ENCODE measurements around the gene CUX1. TPM values are rescaled to one million over a fixed set of nuclear protein-coding genes. Genes with fewer than 3 reads are reported as not detected.

CUX1 gene
- total and polyA plus RNA-seq, 2 donors (not counting 1 experiment from before 2014, with no cell fraction given) = 10.8 to 86.5 TPM

DNA sequence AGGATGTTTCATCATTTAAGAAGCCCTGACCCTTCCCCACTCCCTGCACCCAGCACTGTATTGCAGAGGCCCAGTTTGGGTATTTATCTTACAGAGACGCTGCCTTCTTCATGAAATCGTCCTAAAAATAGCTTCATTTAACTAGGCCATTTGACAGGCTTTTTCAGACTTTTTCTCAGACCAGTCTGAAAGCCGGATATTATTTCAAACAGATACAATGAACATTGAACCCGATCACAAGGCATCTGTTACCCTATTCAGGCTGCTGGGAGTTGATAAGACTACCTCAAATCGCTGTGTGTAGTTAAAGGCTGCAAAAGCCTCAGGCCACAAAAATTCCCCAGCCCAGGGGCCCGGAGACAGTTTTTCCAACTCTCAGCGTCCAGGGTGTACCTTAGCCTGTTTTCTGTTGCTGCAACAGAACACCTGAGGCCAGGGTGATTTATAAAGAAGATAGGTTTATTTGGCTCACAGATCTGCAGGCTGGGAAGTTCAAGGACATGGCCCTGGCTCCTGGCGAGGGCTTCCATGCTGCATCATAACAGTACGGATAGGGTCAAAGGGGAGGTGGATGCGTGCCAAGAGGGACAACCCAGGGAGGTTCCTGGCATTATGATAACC lies 338.5 kb downstream of the CUX1 start:
- TF ChIP-seq, protein P1, sequence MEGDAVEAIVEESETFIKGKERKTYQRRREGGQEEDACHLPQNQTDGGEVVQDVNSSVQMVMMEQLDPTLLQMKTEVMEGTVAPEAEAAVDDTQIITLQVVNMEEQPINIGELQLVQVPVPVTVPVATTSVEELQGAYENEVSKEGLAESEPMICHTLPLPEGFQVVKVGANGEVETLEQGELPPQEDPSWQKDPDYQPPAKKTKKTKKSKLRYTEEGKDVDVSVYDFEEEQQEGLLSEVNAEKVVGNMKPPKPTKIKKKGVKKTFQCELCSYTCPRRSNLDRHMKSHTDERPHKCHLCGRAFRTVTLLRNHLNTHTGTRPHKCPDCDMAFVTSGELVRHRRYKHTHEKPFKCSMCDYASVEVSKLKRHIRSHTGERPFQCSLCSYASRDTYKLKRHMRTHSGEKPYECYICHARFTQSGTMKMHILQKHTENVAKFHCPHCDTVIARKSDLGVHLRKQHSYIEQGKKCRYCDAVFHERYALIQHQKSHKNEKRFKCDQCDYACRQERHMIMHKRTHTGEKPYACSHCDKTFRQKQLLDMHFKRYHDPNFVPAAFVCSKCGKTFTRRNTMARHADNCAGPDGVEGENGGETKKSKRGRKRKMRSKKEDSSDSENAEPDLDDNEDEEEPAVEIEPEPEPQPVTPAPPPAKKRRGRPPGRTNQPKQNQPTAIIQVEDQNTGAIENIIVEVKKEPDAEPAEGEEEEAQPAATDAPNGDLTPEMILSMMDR (IDR thresholded peaks at IDR 0.05) = no peak
- no peak for TF ChIP-seq EZH2 (IDR thresholded peaks at IDR 0.05; ENCODE audit: borderline replicate concordance, insufficient read depth, low read depth, low read length, poor library complexity, severe bottlenecking)
- Mint-ChIP-seq H3K9me3 (ENCODE audit: insufficient read depth) (no peaks in the 10 kb centered on the region), H3K4me1 (no peaks in the 10 kb centered on the region), H3K27ac (no peak overlapping the region), H3K27me3 (no peaks in the 10 kb centered on the region), H3K4me3 (no peak overlapping the region)
- Histone ChIP-seq H3K4me2 (replicated peaks; ENCODE audit: low read depth, low read length, poor library complexity, severe bottlenecking) (no peak overlapping the region), H3K9me3 (ENCODE audit: control extremely low read depth in 1 of 3, control insufficient read depth in 2 of 3, insufficient read depth in 1 of 3, low read length in 2 of 3) (no peaks in the 10 kb centered on the region), H3K27me3 (replicated peaks in 1 of 4; ENCODE audit: control extremely low read depth in 1 of 4, control insufficient read depth in 3 of 4, insufficient read depth in 4 of 4, low read length in 3 of 4) (no peaks in the 10 kb centered on the region), H3K4me1 (ENCODE audit: control insufficient read depth in 2 of 2, insufficient read depth in 2 of 2, low read length in 2 of 2) (no peaks in the 10 kb centered on the region), H3K9ac (ENCODE audit: low read length) (no peak overlapping the region), H2AFZ (ENCODE audit: insufficient read depth, low read depth, low read length, poor library complexity, severe bottlenecking) (no peak overlapping the region), H3K27ac (ENCODE audit: low read length in 2 of 2) (no peak overlapping the region), H3K79me2 (ENCODE audit: control insufficient read depth, insufficient read depth, low read length) (no peaks in the 10 kb centered on the region), H3K4me3 (ENCODE audit: control extremely low read depth in 1 of 5, extremely low read depth in 1 of 5, insufficient read depth in 1 of 5, low read depth in 2 of 5, low read length in 4 of 5) (no peak overlapping the region), H3K36me3 (replicated peaks in 1 of 2; ENCODE audit: control extremely low read depth in 1 of 2, control insufficient read depth in 1 of 2, extremely low read depth in 1 of 2, insufficient read depth in 2 of 2, low read length in 1 of 2) (peaks cover 2 to 18% of the 10 kb centered on the region in 2 experiments), H4K20me1 (ENCODE audit: control insufficient read depth, insufficient read depth, low read length, poor library complexity, severe bottlenecking) (no peaks in the 10 kb centered on the region)
- intact Hi-C loops (cut with micrococcal nuclease) = no loop called here
- POLR2A ChIA-PET = no interaction called here
- ATAC-seq (ENCODE audit: low read depth) (no peak), DNase-seq (no peak)
- 96% methylated on average over 7 of the region's 10 CpGs for WGBS (ENCODE audit: insufficient coverage)
- CTCF ChIA-PET = no interaction called here

DNA sequence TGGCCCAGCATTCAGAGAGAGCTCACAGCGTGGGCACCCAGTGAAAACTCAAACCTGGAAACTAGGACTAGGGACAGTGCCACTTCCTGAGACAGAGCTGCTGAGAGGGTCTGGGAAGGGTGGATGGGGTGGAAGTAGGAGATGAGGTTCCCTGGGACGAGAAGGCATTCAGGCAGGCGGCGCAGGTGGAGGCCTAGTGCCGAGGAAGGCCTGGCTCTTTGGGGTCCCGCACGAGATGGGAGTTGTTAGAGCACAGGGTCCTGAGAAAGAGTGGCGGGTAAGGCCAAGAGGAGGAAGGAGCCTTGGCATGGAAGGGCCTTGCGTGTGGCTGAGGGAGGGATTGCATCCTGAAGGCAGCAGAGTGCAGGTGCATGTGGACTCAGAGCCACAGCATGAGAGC lies 339.4 kb downstream of the CUX1 start:
- Histone ChIP-seq H4K20me1 (ENCODE audit: control insufficient read depth, insufficient read depth, low read length, poor library complexity, severe bottlenecking) (no peaks in the 10 kb centered on the region), H2AFZ (ENCODE audit: insufficient read depth, low read depth, low read length, poor library complexity, severe bottlenecking) (no peak overlapping the region), H3K79me2 (ENCODE audit: control insufficient read depth, insufficient read depth, low read length) (no peaks in the 10 kb centered on the region), H3K4me3 (ENCODE audit: control extremely low read depth in 1 of 5, extremely low read depth in 1 of 5, insufficient read depth in 1 of 5, low read depth in 2 of 5, low read length in 4 of 5) (no peak overlapping the region), H3K27ac (ENCODE audit: low read length in 2 of 2) (no peak overlapping the region), H3K36me3 (replicated peaks in 1 of 2; ENCODE audit: control extremely low read depth in 1 of 2, control insufficient read depth in 1 of 2, extremely low read depth in 1 of 2, insufficient read depth in 2 of 2, low read length in 1 of 2) (peaks cover 2 to 18% of the 10 kb centered on the region in 2 experiments), H3K9me3 (ENCODE audit: control extremely low read depth in 1 of 3, control insufficient read depth in 2 of 3, insufficient read depth in 1 of 3, low read length in 2 of 3) (no peaks in the 10 kb centered on the region), H3K4me2 (replicated peaks; ENCODE audit: low read depth, low read length, poor library complexity, severe bottlenecking) (no peak overlapping the region), H3K27me3 (replicated peaks in 1 of 4; ENCODE audit: control extremely low read depth in 1 of 4, control insufficient read depth in 3 of 4, insufficient read depth in 4 of 4, low read length in 3 of 4) (no peaks in the 10 kb centered on the region), H3K4me1 (ENCODE audit: control insufficient read depth in 2 of 2, insufficient read depth in 2 of 2, low read length in 2 of 2) (no peaks in the 10 kb centered on the region), H3K9ac (ENCODE audit: low read length) (no peak overlapping the region)
- Mint-ChIP-seq H3K9me3 (ENCODE audit: insufficient read depth) (no peaks in the 10 kb centered on the region), H3K4me3 (no peak overlapping the region), H3K27ac (no peak overlapping the region), H3K27me3 (no peaks in the 10 kb centered on the region), H3K4me1 (no peaks in the 10 kb centered on the region)
- WGBS (ENCODE audit: insufficient coverage) = 96% methylated on average over 8 of the region's 9 CpGs
- ChIA-PET CTCF (no interaction called here), POLR2A (no interaction called here)
- no peak for DNase-seq
- intact Hi-C loops (cut with micrococcal nuclease) = no loop called here
- TF ChIP-seq, protein P1 (IDR thresholded peaks at IDR 0.05) = no peak
- no peak for TF ChIP-seq EZH2 (IDR thresholded peaks at IDR 0.05; ENCODE audit: borderline replicate concordance, insufficient read depth, low read depth, low read length, poor library complexity, severe bottlenecking)
- ATAC-seq (ENCODE audit: low read depth) = no peak
